HepG2 (cell line): ENCODE measurements around the gene GSPT1. TPM values are rescaled to one million over a fixed set of nuclear protein-coding genes. Genes with fewer than 3 reads are reported as not detected.

ENCODE experiments used
- BORCS8-MEF2B ChIP-seq: sonication (generic); formaldehyde crosslinking; IDR thresholded peaks from 2 replicates; pipeline ENCODE4 v1.8.0; 2022; ENCODE audit warnings: mild to moderate bottlenecking, missing genetic modification reagents
- FIP1L1 ChIP-seq: fragments of 200-400 bp; formaldehyde crosslinking; IDR thresholded peaks from 2 replicates; pipeline ENCODE4 v1.6.1; 2018; ENCODE audit warnings: low read depth, mild to moderate bottlenecking, low read length, moderate library complexity, borderline replicate concordance; ENCODE audit not compliant: insufficient read depth
- FOXM1 ChIP-seq: sonication (generic); formaldehyde crosslinking; IDR thresholded peaks from 2 replicates; pipeline ENCODE4 v1.5.0; 2020; ENCODE audit warnings: missing genetic modification reagents
- HCFC1 ChIP-seq: fragments of 150-350 bp; IDR thresholded peaks from 2 replicates; pipeline ENCODE4 v1.6.1; 2014; ENCODE audit warnings: low read depth, low read length
- HDAC2 ChIP-seq: sonication (generic); formaldehyde crosslinking; IDR thresholded peaks from 2 replicates; pipeline ENCODE4 v1.4.0; 2020; ENCODE audit warnings: missing genetic modification reagents
- KLF9 ChIP-seq: IDR thresholded peaks from 2 replicates; pipeline ENCODE4 v1.6.1; 2016; ENCODE audit warnings: low read depth
- MAZ ChIP-seq, 2 experiments: sonication (generic) in 1 of 2; formaldehyde crosslinking in 1 of 2; IDR thresholded peaks; 2 replicates each; pipeline versions ENCODE4 v1.5.0 to v1.6.1; 2012 to 2020; ENCODE audit warnings: low read depth in 2 of 2, mild to moderate bottlenecking in 2 of 2, borderline replicate concordance in 1 of 2, improper control_type of control experiment in 1 of 2, low read length in 1 of 2, missing genetic modification reagents in 1 of 2, moderate library complexity in 1 of 2
- MTF1 ChIP-seq: sonication (generic); formaldehyde crosslinking; IDR thresholded peaks from 2 replicates; pipeline ENCODE4 v1.5.0; 2020; ENCODE audit warnings: missing genetic modification reagents
- MXI1 ChIP-seq: IDR thresholded peaks from 3 replicates; pipeline ENCODE4 v1.6.1; 2012; ENCODE audit warnings: low read depth, low read length, inconsistent platforms, borderline replicate concordance
- ONECUT2 ChIP-seq: sonication (generic); formaldehyde crosslinking; IDR thresholded peaks from 2 replicates; pipeline ENCODE4 v1.4.0; 2020; ENCODE audit warnings: missing genetic modification reagents
- RFX5 ChIP-seq: IDR thresholded peaks from 2 replicates; pipeline ENCODE4 v1.6.1; 2011; ENCODE audit warnings: low read depth, low read length, improper control_type of control experiment
- SRY ChIP-seq: sonication (generic); formaldehyde crosslinking; IDR thresholded peaks from 2 replicates; pipeline ENCODE4 v1.8.0; 2022; ENCODE audit warnings: mild to moderate bottlenecking, missing genetic modification reagents
- YEATS2 ChIP-seq: sonication (generic); formaldehyde crosslinking; IDR thresholded peaks from 2 replicates; pipeline ENCODE4 v1.4.0; 2020; ENCODE audit warnings: missing genetic modification reagents, borderline replicate concordance
- ZFAT ChIP-seq: sonication (generic); formaldehyde crosslinking; conservative IDR thresholded peaks from 2 replicates; pipeline ENCODE4 v1.8.1; 2023; ENCODE audit warnings: missing genetic modification reagents, inconsistent platforms
- ZMYM2 ChIP-seq: sonication (generic); formaldehyde crosslinking; IDR thresholded peaks from 2 replicates; pipeline ENCODE4 v1.8.0; 2022; ENCODE audit warnings: mild to moderate bottlenecking, missing genetic modification reagents
- ZNF101 ChIP-seq: sonication (generic); formaldehyde crosslinking; IDR thresholded peaks from 2 replicates; pipeline ENCODE4 v1.4.0; 2020; ENCODE audit warnings: mild to moderate bottlenecking, low read depth, missing genetic modification reagents, borderline replicate concordance
- ZNF251 ChIP-seq: sonication (generic); formaldehyde crosslinking; IDR thresholded peaks from 2 replicates; pipeline ENCODE4 v1.9.0; 2021; ENCODE audit warnings: mild to moderate bottlenecking, missing genetic modification reagents
- ZNF30 ChIP-seq: sonication (generic); formaldehyde crosslinking; IDR thresholded peaks from 2 replicates; pipeline ENCODE4 v1.5.0; 2020; ENCODE audit warnings: mild to moderate bottlenecking, missing genetic modification reagents
- ZNF430 ChIP-seq: sonication (generic); formaldehyde crosslinking; IDR thresholded peaks from 2 replicates; pipeline ENCODE4 v1.9.0; 2021; ENCODE audit warnings: mild to moderate bottlenecking, missing genetic modification reagents
- ZNF563 ChIP-seq: sonication (generic); formaldehyde crosslinking; IDR thresholded peaks from 2 replicates; pipeline ENCODE4 v1.8.0; 2022; ENCODE audit warnings: mild to moderate bottlenecking, moderate library complexity, missing genetic modification reagents
- ZSCAN25 ChIP-seq: sonication (generic); formaldehyde crosslinking; IDR thresholded peaks from 2 replicates; pipeline ENCODE4 v1.8.0; 2022; ENCODE audit warnings: mild to moderate bottlenecking, missing genetic modification reagents
- polyA plus RNA-seq, 8 experiments: library from polyadenylated mRNA; depleted of rRNA in 3 of 8; stranded (reverse) in 7 of 8; unstranded in 1 of 8; fragments of >200 nt; fragmentation: Illumina TruSeq in 4 of 8; extraction: Trizol in 4 of 8; gene quantifications; 2 replicates each; pipeline versions ENCODE4 v1.2.1 to v1.2.3, GENCODE V29; 2011 to 2016; ENCODE audit warnings: low read depth in 4 of 8, missing spikeins in 1 of 8, mixed read lengths in 1 of 8; ENCODE audit not compliant: insufficient read depth in 1 of 8
- total RNA-seq, 5 experiments: library from RNA; depleted of rRNA; stranded (reverse); fragments of >200 nt; fragmentation: Illumina TruSeq; extraction: Trizol; gene quantifications; 2 replicates each; pipeline ENCODE4 v1.2.3, GENCODE V29; 2016; ENCODE audit warnings: low read depth in 1 of 5
- TF ChIP-seq, protein P1 (sequence below): sonication (generic); formaldehyde crosslinking; IDR thresholded peaks from 2 replicates; pipeline ENCODE4 v1.4.0; 2020; ENCODE audit warnings: missing genetic modification reagents
- TF ChIP-seq, protein P2 (sequence below): sonication (generic); formaldehyde crosslinking; IDR thresholded peaks from 2 replicates; pipeline ENCODE4 v1.5.1; 2020; ENCODE audit warnings: missing genetic modification reagents, mild to moderate bottlenecking, borderline replicate concordance
- TF ChIP-seq, protein P3 (sequence below): sonication (generic); formaldehyde crosslinking; IDR thresholded peaks from 2 replicates; pipeline ENCODE4 v1.4.0; 2020; ENCODE audit warnings: missing genetic modification reagents
- TF ChIP-seq, protein P4 (sequence below): sonication (generic); formaldehyde crosslinking; IDR thresholded peaks from 2 replicates; pipeline ENCODE4 v1.4.0; 2020; ENCODE audit warnings: mild to moderate bottlenecking, missing genetic modification reagents

The GSPT1 gene
- total and polyA plus RNA-seq, 2 of the 13 experiments (the other 11 are each of a cell fraction or from before 2014, with no cell fraction given): 120 to 316 TPM

DNA sequence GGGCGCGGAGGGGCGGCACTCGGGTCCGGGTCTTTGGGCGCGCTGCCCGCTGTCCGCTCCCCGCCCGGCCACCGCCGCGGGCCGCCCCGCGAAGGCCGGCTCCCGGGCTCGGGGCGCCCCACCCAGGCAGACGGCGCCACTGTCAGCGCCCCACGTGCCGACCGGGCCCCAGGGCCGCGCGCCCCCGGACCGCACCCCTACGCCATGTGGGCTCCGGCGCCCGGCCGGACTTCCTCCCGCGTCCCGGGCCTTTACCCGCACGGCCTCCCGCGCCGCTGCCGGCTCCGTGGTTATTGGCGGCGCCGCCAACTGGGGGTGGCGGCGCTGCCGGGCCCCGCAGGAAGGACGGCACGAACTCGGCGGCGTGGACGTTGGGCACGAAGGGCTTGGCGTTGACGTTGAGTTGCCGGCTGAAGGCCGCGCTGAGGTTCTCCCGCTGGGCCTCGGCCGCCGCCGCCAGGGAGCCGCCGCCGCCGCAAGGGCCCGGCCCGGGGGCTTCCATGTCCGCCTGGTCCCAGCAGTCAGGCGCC is 577 bp downstream of the GSPT1 start (continued):
- TF ChIP-seq FOXM1 (CRISPR knock-in tag): no peak
- no peak for TF ChIP-seq ZNF430 (CRISPR knock-in tag)
- TF ChIP-seq MXI1: peak; percentile 86; the same call in 2 of the 3 replicates
- TF ChIP-seq HCFC1: no peak
- TF ChIP-seq RFX5: no peak; the same call in 1 of the 2 replicates
- no peak for TF ChIP-seq HDAC2
- TF ChIP-seq ZNF251 (CRISPR knock-in tag): no peak
- TF ChIP-seq ZMYM2 (CRISPR knock-in tag): no peak
- no peak for TF ChIP-seq ONECUT2 (CRISPR knock-in tag)
- TF ChIP-seq ZNF30 (CRISPR knock-in tag): no peak
- TF ChIP-seq YEATS2 (CRISPR knock-in tag): no peak
- TF ChIP-seq ZNF101 (CRISPR knock-in tag): no peak
- peak; percentile 12; the same call in 1 of the 2 replicates for TF ChIP-seq SRY (CRISPR knock-in tag)
- 0 out of 2 replicates have a peak, but pooled peaks have one; percentile 35 for TF ChIP-seq ZFAT (CRISPR knock-in tag)
- peak; percentile 75; the same call in 1 of the 2 replicates for TF ChIP-seq ZSCAN25 (CRISPR knock-in tag)
- TF ChIP-seq MTF1 (CRISPR knock-in tag): no peak
- TF ChIP-seq, protein P1, sequence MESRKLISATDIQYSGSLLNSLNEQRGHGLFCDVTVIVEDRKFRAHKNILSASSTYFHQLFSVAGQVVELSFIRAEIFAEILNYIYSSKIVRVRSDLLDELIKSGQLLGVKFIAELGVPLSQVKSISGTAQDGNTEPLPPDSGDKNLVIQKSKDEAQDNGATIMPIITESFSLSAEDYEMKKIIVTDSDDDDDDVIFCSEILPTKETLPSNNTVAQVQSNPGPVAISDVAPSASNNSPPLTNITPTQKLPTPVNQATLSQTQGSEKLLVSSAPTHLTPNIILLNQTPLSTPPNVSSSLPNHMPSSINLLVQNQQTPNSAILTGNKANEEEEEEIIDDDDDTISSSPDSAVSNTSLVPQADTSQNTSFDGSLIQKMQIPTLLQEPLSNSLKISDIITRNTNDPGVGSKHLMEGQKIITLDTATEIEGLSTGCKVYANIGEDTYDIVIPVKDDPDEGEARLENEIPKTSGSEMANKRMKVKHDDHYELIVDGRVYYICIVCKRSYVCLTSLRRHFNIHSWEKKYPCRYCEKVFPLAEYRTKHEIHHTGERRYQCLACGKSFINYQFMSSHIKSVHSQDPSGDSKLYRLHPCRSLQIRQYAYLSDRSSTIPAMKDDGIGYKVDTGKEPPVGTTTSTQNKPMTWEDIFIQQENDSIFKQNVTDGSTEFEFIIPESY (CRISPR knock-in tag): no peak
- TF ChIP-seq, protein P2, sequence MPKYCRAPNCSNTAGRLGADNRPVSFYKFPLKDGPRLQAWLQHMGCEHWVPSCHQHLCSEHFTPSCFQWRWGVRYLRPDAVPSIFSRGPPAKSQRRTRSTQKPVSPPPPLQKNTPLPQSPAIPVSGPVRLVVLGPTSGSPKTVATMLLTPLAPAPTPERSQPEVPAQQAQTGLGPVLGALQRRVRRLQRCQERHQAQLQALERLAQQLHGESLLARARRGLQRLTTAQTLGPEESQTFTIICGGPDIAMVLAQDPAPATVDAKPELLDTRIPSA (CRISPR knock-in tag): no peak
- no peak; the same call in 1 of the 2 replicates for TF ChIP-seq FIP1L1
- TF ChIP-seq, protein P3, sequence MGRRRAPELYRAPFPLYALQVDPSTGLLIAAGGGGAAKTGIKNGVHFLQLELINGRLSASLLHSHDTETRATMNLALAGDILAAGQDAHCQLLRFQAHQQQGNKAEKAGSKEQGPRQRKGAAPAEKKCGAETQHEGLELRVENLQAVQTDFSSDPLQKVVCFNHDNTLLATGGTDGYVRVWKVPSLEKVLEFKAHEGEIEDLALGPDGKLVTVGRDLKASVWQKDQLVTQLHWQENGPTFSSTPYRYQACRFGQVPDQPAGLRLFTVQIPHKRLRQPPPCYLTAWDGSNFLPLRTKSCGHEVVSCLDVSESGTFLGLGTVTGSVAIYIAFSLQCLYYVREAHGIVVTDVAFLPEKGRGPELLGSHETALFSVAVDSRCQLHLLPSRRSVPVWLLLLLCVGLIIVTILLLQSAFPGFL (CRISPR knock-in tag): no peak
- TF ChIP-seq BORCS8-MEF2B (CRISPR knock-in tag): no peak
- TF ChIP-seq, protein P4, sequence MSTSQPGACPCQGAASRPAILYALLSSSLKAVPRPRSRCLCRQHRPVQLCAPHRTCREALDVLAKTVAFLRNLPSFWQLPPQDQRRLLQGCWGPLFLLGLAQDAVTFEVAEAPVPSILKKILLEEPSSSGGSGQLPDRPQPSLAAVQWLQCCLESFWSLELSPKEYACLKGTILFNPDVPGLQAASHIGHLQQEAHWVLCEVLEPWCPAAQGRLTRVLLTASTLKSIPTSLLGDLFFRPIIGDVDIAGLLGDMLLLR: peak; percentile 43; the same call in 1 of the 2 replicates
- TF ChIP-seq ZNF563 (CRISPR knock-in tag): no peak
- TF ChIP-seq MAZ (IDR thresholded peaks at IDR 0.05; ENCODE audit: borderline replicate concordance, low read depth, low read length): no peak
- TF ChIP-seq MAZ (CRISPR knock-in tag; IDR thresholded peaks at IDR 0.05; ENCODE audit: low read depth): no peak
- TF ChIP-seq KLF9 (CRISPR knock-in tag): no peak
